T-helper 1 cell treated with Interleukin-12 subunit alpha and Interleukin-12 subunit beta and Interleukin-4 antibody, amounts not matched to agents 30 ng/mL and 1 ng/mL, for 36 hours (primary cell): Measurements from ENCODE around the gene NUS1. TPM values are rescaled to one million over a fixed set of nuclear protein-coding genes. Genes with fewer than 3 reads are reported as not detected.
"Not testable (repeated sequence)": the region's sequence is repeated elsewhere in the genome, so short reads cannot be mapped to it uniquely, and the experiment has no call there.

Experiments used
- intact Hi-C: fragments of 100-400 bp; cut with micrococcal nuclease; formaldehyde crosslinking; loops from one replicate; pipeline ENCODE4 v1.15.1; 2024
- total RNA-seq: library from RNA; stranded (reverse); gene quantifications from 2 replicates; pipeline ENCODE4 v1.2.3, GENCODE V29; 2022

The NUS1 gene
- total RNA-seq, 1 donor from 2014 or later = 41.2 TPM

DNA sequence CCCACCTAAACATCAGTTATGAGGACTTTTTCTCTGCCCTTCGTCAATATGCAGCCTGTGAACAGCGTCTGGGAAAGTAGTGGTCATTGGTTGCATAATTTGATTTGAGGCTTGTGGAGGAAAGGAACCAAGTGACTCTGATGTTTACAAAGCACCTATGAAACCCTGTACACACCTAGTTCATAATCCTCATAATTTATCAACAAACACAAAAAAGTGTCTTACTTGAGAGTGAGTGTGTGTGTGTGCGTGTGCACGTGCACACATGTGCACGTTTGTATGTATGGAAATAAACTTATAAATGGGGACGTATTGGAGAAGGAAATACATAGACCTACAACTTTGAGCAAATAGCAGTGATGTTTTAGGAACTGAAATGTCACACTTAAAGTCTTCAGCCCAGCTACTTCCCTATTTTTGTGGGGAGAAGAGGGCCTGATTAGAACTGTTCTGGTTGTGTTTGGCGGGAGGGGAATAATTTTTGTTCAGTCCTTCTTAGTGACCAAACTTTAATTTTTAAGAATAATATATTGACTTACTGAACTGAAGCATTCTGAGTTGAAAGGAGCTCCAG, 31.8 kb downstream of the NUS1 start:
- intact Hi-C loops = not testable (repeated sequence)

DNA sequence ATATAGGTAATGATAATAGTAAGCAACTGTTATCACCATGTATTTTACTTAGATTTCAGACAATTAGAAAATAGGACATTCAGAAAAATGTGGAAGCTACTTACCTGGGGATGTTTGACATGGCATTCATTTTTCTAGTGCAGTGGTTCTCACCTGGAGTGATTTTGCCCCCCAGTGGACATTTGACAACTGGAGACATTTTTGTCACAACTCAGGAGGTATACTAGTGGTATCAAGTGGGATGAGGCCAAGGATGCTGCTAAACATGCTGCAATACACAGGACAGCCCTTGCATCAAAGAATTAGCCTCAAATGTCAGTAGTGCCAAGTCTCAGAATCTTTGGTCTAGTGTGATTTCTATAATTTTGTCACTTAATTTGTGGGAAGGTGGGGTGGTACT, 36.1 kb downstream of the NUS1 start:
- intact Hi-C loops = no loop called here

DNA sequence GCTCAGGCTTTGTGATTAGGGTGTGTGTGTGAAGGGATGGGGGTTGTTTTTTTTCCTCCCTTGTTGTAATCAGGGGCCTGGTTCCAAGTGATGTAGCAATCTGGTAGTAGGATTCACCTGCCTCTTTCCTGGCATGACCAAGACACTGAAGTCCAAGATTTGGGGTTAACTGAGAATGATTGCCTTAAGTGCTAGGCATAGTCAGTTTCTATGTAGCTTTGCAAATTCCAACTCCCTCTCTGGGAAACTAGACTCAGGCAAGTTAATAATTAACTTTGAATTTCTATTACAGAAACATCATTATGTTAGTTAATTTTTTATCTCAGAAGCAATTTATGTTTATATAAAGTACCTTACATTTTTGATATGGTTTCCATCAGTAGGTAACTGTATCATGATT, 43.6 kb downstream of the NUS1 start:
- intact Hi-C loops = no loop called here

DNA sequence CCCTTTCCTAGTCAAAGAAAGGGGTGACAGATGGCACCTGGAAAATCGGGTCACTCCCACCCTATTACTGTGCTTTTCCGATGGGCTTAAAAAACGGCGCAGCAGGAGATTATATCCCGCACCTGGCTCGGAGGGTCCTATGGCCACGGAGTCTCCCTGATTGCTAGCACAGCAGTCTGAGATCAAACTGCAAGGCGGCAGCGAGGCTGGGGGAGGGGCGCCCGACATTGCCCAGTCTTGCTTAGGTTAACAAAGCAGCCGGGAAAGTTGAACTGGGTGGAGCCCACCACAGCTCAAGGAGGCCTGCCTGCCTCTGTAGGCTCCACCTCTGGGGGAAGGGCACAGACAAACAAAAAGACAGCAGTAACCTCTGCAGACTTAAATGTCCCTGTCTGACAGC, 46.3 kb downstream of the NUS1 start:
- intact Hi-C loops = not testable (repeated sequence)

DNA sequence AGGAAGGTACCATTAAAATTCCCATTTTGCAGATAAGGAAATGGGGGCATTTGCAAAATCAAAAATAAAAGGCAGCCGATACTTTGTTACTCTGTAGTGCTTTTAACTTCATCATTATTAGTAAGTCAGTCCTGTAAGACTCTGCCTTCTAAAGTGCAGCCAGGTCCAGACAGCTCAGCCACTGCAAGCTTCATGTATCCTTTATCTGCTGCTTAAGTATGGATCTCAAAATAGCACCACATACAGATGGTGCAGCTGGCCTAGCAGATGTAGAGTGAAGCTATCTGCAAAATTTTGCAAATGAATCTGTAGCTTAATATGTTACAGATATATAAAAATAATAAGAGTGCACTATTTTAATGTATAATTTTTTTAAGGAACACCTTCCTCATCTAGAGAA, 53.4 kb downstream of the NUS1 start:
- intact Hi-C loops = no loop called here

DNA sequence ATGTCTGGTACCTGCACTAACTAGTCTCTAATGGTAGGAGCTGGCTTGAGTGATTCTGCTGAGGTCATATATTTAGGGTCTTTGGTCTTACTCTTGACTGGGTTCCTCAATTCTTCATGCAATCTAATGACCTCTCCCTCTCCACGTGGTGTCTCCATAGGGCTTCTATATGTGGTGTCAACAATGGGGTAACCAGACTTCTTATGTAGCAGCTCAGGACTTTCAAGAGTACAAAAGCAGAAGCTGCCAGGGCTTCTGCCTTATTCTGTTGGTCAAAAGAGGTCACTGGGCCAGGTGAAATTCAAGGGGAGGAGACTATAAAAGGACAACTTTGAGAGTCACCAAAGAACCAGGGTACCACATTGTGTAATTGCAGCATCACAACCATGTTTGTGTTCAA, 54.3 kb downstream of the NUS1 start:
- intact Hi-C loops = no loop called here

DNA sequence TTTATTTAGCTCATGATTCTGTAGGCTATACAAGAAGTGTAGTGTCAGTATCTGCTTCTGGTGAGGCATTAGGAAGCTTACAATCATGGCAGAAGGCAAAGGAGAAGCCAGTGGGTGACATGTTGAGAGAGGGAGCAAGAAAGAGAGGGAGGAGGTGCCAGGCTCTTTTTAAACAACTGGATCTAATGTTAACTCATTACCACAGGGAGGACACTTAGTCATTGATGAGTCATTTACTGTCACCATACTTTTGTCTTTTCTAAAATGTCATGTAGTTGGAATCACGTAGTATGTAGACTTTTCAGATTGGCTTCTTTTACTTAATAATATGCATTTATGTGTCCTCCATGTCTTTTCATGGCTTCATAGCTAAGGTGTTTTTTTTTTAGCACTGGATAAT, 58.1 kb downstream of the NUS1 start:
- intact Hi-C loops = no loop called here

DNA sequence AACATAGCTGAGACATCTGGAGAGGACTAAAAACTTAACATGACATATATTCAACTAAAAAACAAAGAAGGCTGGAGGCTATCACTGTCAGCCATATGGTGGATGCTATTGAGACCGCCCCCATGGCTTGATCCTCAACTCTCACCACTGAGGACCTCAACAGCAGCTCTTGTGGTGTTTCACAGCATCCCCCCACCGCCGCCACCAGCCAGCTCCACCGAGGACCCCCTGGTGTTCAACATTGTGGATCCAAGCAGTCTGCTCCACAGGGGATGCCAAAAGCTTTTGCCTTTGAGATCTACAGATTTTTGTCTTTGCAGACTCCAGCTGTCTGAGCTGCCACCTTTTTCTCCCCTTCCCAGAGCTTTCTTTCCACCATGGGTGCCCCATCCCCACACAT, 64.6 kb downstream of the NUS1 start:
- intact Hi-C loops = no loop called here

DNA sequence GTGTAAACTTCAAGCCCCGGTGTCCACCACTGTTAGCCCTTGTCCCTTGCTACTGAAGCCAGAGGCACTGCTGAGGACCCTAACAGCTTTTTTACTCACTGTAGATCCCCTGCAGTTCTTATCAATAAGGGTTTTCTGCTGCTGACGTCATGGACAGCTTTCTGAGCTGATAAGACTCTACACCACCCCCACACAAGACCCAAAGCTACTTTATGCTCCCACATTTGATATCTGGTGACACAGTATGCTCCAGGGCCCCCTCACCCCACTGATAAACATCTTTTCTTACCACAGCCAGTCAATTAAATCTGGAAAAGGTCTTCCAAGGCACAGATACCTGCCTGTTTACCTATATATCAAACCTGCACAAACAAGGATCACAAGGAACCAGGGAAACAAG, 65.3 kb downstream of the NUS1 start:
- intact Hi-C loops = no loop called here

DNA sequence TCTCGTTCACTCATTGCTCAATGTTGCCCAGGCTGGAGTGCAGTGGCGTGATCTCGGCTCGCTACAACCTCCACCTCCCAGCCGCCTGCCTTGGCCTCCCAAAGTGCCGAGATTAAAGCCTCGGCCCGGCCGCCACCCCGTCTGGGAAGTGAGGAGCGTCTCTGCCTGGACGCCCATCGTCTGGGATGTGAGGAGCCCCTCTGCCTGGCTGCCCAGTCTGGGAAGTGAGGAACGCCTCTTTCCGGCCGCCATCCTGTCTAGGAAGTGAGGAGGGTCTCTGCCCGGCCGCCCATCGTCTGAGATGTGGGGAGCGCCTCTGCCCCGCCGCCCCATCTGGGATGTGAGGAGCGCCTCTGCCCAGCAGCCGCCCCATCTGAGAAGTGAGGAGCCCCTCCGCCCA, 75.4 kb downstream of the NUS1 start:
- intact Hi-C loops = not testable (repeated sequence)

Other genes with a start within 250 kb of the NUS1 start
- not detected in 2 replicates for gene ROS1, start 249.5 kb upstream of the NUS1 start, total RNA-seq
- 3.8 and 9.0 TPM in 2 replicates for gene DCBLD1, start 192.8 kb upstream of the NUS1 start, total RNA-seq
- gene GOPC, start 73.0 kb upstream of the NUS1 start, total RNA-seq = 24.2 and 26.7 TPM in 2 replicates
- not detected in 2 replicates for gene SLC35F1, start 231.8 kb downstream of the NUS1 start, total RNA-seq